ENCODE results near the gene SERP2. TPM values are rescaled to one million over a fixed set of nuclear protein-coding genes. Genes with fewer than 3 reads are reported as not detected.

The SERP2 gene
- total and polyA plus RNA-seq, 10 of the 15 experiments (the other 5 are each of a cell fraction or from before 2014, with no cell fraction given) = not detected

DNA sequence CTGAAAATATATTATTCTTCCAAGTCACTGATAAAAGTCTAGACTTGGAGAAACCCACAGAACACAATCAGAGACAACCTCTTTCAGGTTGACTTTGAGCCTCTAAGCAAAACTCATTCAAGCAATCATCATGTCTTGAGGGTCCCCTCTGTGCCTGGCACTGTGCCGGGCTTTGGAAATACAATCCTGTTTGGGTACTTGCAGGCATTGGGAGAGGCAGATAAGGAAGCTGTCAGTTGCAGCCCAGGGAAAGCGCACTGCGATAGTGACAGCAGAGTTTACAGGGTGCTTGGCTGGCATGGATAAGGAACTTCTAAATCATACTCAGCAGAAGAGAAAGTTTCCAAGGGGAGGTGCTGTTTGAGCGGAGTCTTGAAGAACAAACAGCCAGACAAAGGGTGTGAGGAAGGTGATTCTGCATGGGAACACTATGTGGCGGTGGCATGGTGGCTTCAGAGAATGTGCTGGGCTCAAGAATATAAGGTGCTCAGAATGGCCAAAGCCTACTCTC lies 9.1 kb downstream of the SERP2 start:
- WGBS (ENCODE audit: insufficient coverage, insufficient replicate concordance, low lambda C conversion rate, missing lambda C conversion rate) = 73% methylated on average over 5 of the region's 5 CpGs
- Histone ChIP-seq H4K20me1 (ENCODE audit: control insufficient read depth, insufficient read depth) (no peaks in the 10 kb centered on the region), H3K4me2 (ENCODE audit: control insufficient read depth, insufficient read depth) (no peak overlapping the region), H3K36me3 (ENCODE audit: control insufficient read depth in 2 of 2, insufficient read depth in 2 of 2, low read length in 1 of 2) (no peaks in the 10 kb centered on the region), H3K9me3 (replicated peaks; ENCODE audit: control insufficient read depth, insufficient read depth, low read length) (no peaks in the 10 kb centered on the region), H3K79me2 (ENCODE audit: control insufficient read depth, insufficient read depth, low read length) (no peaks in the 10 kb centered on the region), H3K4me3 (no peak overlapping the region), H3K27ac (ENCODE audit: control insufficient read depth, insufficient read depth) (no peak overlapping the region), H2AFZ (ENCODE audit: control insufficient read depth, low read depth, low read length) (no peak overlapping the region), H3K9ac (ENCODE audit: control insufficient read depth, insufficient read depth, low read length) (no peak overlapping the region), H3K4me1 (ENCODE audit: control insufficient read depth, insufficient read depth, low read length) (no peaks in the 10 kb centered on the region), H3K27me3 (replicated peaks in 1 of 2; ENCODE audit: control insufficient read depth in 2 of 2, insufficient read depth in 2 of 2, low read length in 1 of 2) (peaks cover 0 to 2% of the 10 kb centered on the region in 2 experiments; a peak in 1 of 4 replicates)
- intact Hi-C loops (cut with micrococcal nuclease; ENCODE audit: unreplicated experiment) = no loop called here
- TF ChIP-seq POU2F2 (IDR thresholded peaks at IDR 0.05; ENCODE audit: borderline replicate concordance, low read depth, low read length) (no peak), FOS (IDR thresholded peaks at IDR 0.05; ENCODE audit: borderline replicate concordance, extremely low read depth, insufficient read length) (no peak), ZNF622 (IDR thresholded peaks at IDR 0.05) (no peak)
- TF ChIP-seq, protein P1, sequence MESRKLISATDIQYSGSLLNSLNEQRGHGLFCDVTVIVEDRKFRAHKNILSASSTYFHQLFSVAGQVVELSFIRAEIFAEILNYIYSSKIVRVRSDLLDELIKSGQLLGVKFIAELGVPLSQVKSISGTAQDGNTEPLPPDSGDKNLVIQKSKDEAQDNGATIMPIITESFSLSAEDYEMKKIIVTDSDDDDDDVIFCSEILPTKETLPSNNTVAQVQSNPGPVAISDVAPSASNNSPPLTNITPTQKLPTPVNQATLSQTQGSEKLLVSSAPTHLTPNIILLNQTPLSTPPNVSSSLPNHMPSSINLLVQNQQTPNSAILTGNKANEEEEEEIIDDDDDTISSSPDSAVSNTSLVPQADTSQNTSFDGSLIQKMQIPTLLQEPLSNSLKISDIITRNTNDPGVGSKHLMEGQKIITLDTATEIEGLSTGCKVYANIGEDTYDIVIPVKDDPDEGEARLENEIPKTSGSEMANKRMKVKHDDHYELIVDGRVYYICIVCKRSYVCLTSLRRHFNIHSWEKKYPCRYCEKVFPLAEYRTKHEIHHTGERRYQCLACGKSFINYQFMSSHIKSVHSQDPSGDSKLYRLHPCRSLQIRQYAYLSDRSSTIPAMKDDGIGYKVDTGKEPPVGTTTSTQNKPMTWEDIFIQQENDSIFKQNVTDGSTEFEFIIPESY (IDR thresholded peaks at IDR 0.05) = no peak
- CTCF ChIA-PET = no interaction called here
- no peak for DNase-seq (ENCODE audit: low read depth, low spot score)
- POLR2A ChIA-PET = no interaction called here
- no peak for ATAC-seq
- FAIRE-seq = no peak
- SMC1A ChIA-PET (ENCODE audit: uncharacterized antibody, unreplicated experiment) = no interaction called here
- in situ Hi-C loops (cut with MboI) = no loop called here
- no TSS peak for BruUV-seq (replicated peaks)
- RAD21 ChIA-PET (ENCODE audit: unreplicated experiment) = no interaction called here

DNA sequence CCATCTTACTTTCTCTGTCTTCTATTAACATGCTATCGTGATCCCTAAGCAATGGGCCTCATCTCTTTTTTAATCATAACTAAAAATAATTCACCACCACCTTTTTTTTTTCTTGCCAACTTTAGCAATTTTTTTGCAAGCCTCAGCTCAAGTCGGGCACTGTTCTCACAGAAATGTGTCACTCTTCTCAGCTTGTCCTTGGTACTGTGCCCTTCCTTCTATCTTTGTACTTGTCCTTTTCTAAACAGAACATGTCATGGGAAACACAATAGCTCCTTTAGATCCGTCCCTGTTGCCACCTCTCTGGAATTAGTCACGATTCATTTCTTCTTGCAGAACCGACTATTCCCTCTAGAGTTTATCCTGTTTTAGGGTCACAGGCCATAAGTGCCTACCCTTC lies 10.3 kb downstream of the SERP2 start:
- DNase-seq (ENCODE audit: low read depth, low spot score) (no peak), ATAC-seq (no peak), FAIRE-seq (no peak)
- intact Hi-C loops (cut with micrococcal nuclease; ENCODE audit: unreplicated experiment) = no loop called here
- Histone ChIP-seq H3K9ac (ENCODE audit: control insufficient read depth, insufficient read depth, low read length) (no peak overlapping the region), H3K4me2 (ENCODE audit: control insufficient read depth, insufficient read depth) (no peak overlapping the region), H3K4me1 (ENCODE audit: control insufficient read depth, insufficient read depth, low read length) (no peaks in the 10 kb centered on the region), H4K20me1 (ENCODE audit: control insufficient read depth, insufficient read depth) (no peaks in the 10 kb centered on the region), H3K79me2 (ENCODE audit: control insufficient read depth, insufficient read depth, low read length) (no peaks in the 10 kb centered on the region), H3K27me3 (replicated peaks in 1 of 2; ENCODE audit: control insufficient read depth in 2 of 2, insufficient read depth in 2 of 2, low read length in 1 of 2) (peaks cover 0 to 2% of the 10 kb centered on the region in 2 experiments; a peak in 1 of 4 replicates), H3K4me3 (no peak overlapping the region), H3K9me3 (replicated peaks; ENCODE audit: control insufficient read depth, insufficient read depth, low read length) (no peaks in the 10 kb centered on the region), H3K27ac (ENCODE audit: control insufficient read depth, insufficient read depth) (no peak overlapping the region), H3K36me3 (ENCODE audit: control insufficient read depth in 2 of 2, insufficient read depth in 2 of 2, low read length in 1 of 2) (no peaks in the 10 kb centered on the region), H2AFZ (ENCODE audit: control insufficient read depth, low read depth, low read length) (no peak overlapping the region)
- WGBS (ENCODE audit: insufficient coverage, insufficient replicate concordance, low lambda C conversion rate, missing lambda C conversion rate) = 5% methylated on average over 5 of the region's 5 CpGs
- in situ Hi-C loops (cut with MboI) = no loop called here
- RAD21 ChIA-PET (ENCODE audit: unreplicated experiment) = no interaction called here
- CTCF ChIA-PET = no interaction called here
- no TSS peak for BruUV-seq (replicated peaks)
- SMC1A ChIA-PET (ENCODE audit: uncharacterized antibody, unreplicated experiment) = no interaction called here
- POLR2A ChIA-PET = no interaction called here
- TF ChIP-seq, protein P2, sequence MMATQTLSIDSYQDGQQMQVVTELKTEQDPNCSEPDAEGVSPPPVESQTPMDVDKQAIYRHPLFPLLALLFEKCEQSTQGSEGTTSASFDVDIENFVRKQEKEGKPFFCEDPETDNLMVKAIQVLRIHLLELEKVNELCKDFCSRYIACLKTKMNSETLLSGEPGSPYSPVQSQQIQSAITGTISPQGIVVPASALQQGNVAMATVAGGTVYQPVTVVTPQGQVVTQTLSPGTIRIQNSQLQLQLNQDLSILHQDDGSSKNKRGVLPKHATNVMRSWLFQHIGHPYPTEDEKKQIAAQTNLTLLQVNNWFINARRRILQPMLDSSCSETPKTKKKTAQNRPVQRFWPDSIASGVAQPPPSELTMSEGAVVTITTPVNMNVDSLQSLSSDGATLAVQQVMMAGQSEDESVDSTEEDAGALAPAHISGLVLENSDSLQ (IDR thresholded peaks at IDR 0.05) = no peak
- TF ChIP-seq, protein P3, sequence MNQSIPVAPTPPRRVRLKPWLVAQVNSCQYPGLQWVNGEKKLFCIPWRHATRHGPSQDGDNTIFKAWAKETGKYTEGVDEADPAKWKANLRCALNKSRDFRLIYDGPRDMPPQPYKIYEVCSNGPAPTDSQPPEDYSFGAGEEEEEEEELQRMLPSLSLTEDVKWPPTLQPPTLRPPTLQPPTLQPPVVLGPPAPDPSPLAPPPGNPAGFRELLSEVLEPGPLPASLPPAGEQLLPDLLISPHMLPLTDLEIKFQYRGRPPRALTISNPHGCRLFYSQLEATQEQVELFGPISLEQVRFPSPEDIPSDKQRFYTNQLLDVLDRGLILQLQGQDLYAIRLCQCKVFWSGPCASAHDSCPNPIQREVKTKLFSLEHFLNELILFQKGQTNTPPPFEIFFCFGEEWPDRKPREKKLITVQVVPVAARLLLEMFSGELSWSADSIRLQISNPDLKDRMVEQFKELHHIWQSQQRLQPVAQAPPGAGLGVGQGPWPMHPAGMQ (IDR thresholded peaks at IDR 0.05; ENCODE audit: borderline replicate concordance) = no peak
- TF ChIP-seq, protein P4, sequence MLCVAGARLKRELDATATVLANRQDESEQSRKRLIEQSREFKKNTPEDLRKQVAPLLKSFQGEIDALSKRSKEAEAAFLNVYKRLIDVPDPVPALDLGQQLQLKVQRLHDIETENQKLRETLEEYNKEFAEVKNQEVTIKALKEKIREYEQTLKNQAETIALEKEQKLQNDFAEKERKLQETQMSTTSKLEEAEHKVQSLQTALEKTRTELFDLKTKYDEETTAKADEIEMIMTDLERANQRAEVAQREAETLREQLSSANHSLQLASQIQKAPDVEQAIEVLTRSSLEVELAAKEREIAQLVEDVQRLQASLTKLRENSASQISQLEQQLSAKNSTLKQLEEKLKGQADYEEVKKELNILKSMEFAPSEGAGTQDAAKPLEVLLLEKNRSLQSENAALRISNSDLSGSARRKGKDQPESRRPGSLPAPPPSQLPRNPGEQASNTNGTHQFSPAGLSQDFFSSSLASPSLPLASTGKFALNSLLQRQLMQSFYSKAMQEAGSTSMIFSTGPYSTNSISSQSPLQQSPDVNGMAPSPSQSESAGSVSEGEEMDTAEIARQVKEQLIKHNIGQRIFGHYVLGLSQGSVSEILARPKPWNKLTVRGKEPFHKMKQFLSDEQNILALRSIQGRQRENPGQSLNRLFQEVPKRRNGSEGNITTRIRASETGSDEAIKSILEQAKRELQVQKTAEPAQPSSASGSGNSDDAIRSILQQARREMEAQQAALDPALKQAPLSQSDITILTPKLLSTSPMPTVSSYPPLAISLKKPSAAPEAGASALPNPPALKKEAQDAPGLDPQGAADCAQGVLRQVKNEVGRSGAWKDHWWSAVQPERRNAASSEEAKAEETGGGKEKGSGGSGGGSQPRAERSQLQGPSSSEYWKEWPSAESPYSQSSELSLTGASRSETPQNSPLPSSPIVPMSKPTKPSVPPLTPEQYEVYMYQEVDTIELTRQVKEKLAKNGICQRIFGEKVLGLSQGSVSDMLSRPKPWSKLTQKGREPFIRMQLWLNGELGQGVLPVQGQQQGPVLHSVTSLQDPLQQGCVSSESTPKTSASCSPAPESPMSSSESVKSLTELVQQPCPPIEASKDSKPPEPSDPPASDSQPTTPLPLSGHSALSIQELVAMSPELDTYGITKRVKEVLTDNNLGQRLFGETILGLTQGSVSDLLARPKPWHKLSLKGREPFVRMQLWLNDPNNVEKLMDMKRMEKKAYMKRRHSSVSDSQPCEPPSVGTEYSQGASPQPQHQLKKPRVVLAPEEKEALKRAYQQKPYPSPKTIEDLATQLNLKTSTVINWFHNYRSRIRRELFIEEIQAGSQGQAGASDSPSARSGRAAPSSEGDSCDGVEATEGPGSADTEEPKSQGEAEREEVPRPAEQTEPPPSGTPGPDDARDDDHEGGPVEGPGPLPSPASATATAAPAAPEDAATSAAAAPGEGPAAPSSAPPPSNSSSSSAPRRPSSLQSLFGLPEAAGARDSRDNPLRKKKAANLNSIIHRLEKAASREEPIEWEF (IDR thresholded peaks at IDR 0.05; ENCODE audit: insufficient replicate concordance, low read depth, low read length) = no peak

Measured in GM12878 (cell line).